ENCODE results near the gene HIPK2. TPM values are rescaled to one million over a fixed set of nuclear protein-coding genes. Genes with fewer than 3 reads are reported as not detected.

HIPK2 gene
- total and polyA plus RNA-seq, 2 of the 4 experiments (the other 2 are of a cell fraction) = 22.0 to 27.1 TPM

- no TSS peak for BruUV-seq (replicated peaks)
- intact Hi-C loops (cut with micrococcal nuclease) = no loop called here
- CTCF ChIA-PET = no interaction called here
Measured at GRCh38 chr7:139722604-139723003, 55.2 kb downstream of the HIPK2 start.

More at GRCh38 chr7:139722604-139723003, 55.2 kb downstream of the HIPK2 start:
- no peak overlapping the region for H3K4me3 ChIP-seq (ENCODE audit: insufficient read depth, low read depth, low read length)
- H3K9me3 ChIP-seq (ENCODE audit: control insufficient read depth, insufficient read depth, low read length) = no peaks in the 10 kb centered on the region
- H2BK5ac ChIP-seq (ENCODE audit: low read depth, low read length, poor library complexity, severe bottlenecking) = no peak overlapping the region
- H2AFZ ChIP-seq (replicated peaks; ENCODE audit: low read length, poor library complexity) = no peak overlapping the region
- H2AK9ac ChIP-seq (replicated peaks; ENCODE audit: low read depth, low read length, poor library complexity) = no peak overlapping the region
- peaks cover 36 to 86% of the 10 kb centered on the region in 2 experiments for H3K79me1 ChIP-seq (ENCODE audit: low read depth in 1 of 2, low read length in 2 of 2)
- dilution Hi-C loops (cut with HindIII; ENCODE audit: low sequenced_read_pairs, unreplicated experiment) (no loop called here), in situ Hi-C loops (cut with MboI; ENCODE audit: low sequenced_read_pairs) (no loop called here)
- H3K27me3 ChIP-seq (ENCODE audit: control insufficient read depth, insufficient read depth, low read length) = no peaks in the 10 kb centered on the region
- POLR2A ChIA-PET (ENCODE audit: unreplicated experiment) = no interaction called here
- no peak overlapping the region for H3K9ac ChIP-seq (ENCODE audit: low read depth, low read length)
- ATAC-seq (ENCODE audit: low read depth) (no peak), DNase-seq (no peak)
- H3K56ac ChIP-seq (ENCODE audit: extremely low read depth, insufficient read depth, low read length) = no peak overlapping the region
- no peak overlapping the region for H2BK20ac ChIP-seq (ENCODE audit: low read depth, low read length)
- H4K20me1 ChIP-seq (ENCODE audit: insufficient read depth, low read length) = peaks cover 86% of the 10 kb centered on the region
- H3K4me1 ChIP-seq (ENCODE audit: control insufficient read depth, insufficient read depth, low read length) = peaks cover 38% of the 10 kb centered on the region
- no peak overlapping the region for H2AK5ac ChIP-seq (ENCODE audit: low read depth, low read length)
- no peak overlapping the region for H3K4me2 ChIP-seq (ENCODE audit: low read depth, low read length)
- H3K27ac ChIP-seq (ENCODE audit: insufficient read depth, low read length) = no peak overlapping the region
- no peak overlapping the region for H4K91ac ChIP-seq (ENCODE audit: insufficient read depth, low read depth, low read length)
- H3K36me3 ChIP-seq (ENCODE audit: control insufficient read depth, insufficient read depth, low read length) = peaks cover 11% of the 10 kb centered on the region
- H3K4ac ChIP-seq (ENCODE audit: low read depth, low read length) = no peak overlapping the region
- TF ChIP-seq CEBPB (IDR thresholded peaks at IDR 0.05; ENCODE audit: low read depth, low read length) (no peak), FOS (IDR thresholded peaks at IDR 0.05; ENCODE audit: low read depth, low read length) (no peak), RFX5 (IDR thresholded peaks at IDR 0.05; ENCODE audit: low read depth, low read length) (no peak), USF2 (IDR thresholded peaks at IDR 0.05; ENCODE audit: low read depth, low read length) (no peak), RCOR1 (IDR thresholded peaks at IDR 0.05; ENCODE audit: insufficient replicate concordance, low read length) (no peak), NFE2L2 (IDR thresholded peaks at IDR 0.05; ENCODE audit: low read depth, low read length) (no peak), POLR2A (IDR thresholded peaks at IDR 0.05; ENCODE audit: low read depth, low read length) (no peak), CHD1 (IDR thresholded peaks at IDR 0.05; ENCODE audit: low read depth, low read length) (no peak), MAZ (IDR thresholded peaks at IDR 0.05; ENCODE audit: borderline replicate concordance, low read depth, low read length) (no peak), SMC3 (IDR thresholded peaks at IDR 0.05; ENCODE audit: low read depth, low read length) (no peak), CTCF (conservative IDR thresholded peaks at IDR 0.05; ENCODE audit: low read depth, low read length) (no peak), MAFK (IDR thresholded peaks at IDR 0.05; ENCODE audit: low read depth, low read length) (no peak), BHLHE40 (IDR thresholded peaks at IDR 0.05; ENCODE audit: low read depth, low read length) (no peak), ELK1 (IDR thresholded peaks at IDR 0.05; ENCODE audit: borderline replicate concordance, low read depth, low read length) (no peak), RAD21 (IDR thresholded peaks at IDR 0.05; ENCODE audit: low read length) (no peak), MXI1 (IDR thresholded peaks at IDR 0.05; ENCODE audit: borderline replicate concordance, low read depth, low read length) (no peak)
- no peak overlapping the region for H4K8ac ChIP-seq (ENCODE audit: low read depth in 2 of 2, low read length in 2 of 2)
- H4K5ac ChIP-seq (ENCODE audit: low read depth, low read length) = no peak overlapping the region
- H2BK15ac ChIP-seq (ENCODE audit: low read depth, low read length) = no peak overlapping the region
- WGBS, 2 experiments (ENCODE audit: extremely low coverage in 2 of 2, insufficient read length in 1 of 2) = no CpG with 5 or more reads among the region's 4 CpGs
- H3K23ac ChIP-seq (ENCODE audit: low read depth, low read length) = no peak overlapping the region
- no peak overlapping the region for H2BK120ac ChIP-seq (ENCODE audit: low read depth, low read length)
- H3K14ac ChIP-seq (replicated peaks; ENCODE audit: low read depth, low read length) = no peak overlapping the region
- no peak overlapping the region for H3K18ac ChIP-seq (ENCODE audit: low read depth, low read length)
- peaks cover 36% of the 10 kb centered on the region for H3K9me1 ChIP-seq (ENCODE audit: insufficient read depth, low read length)

Measured in IMR-90 (cell line).